GM21717 (cell line): Measurements from ENCODE around the gene GNAT1.

Experiments
- ATAC-seq: cut with Tn5 transposase; IDR thresholded peaks from one replicate; pipeline ENCODE4 v1.9.1; 2021; ENCODE audit warnings: mild to moderate bottlenecking, moderate library complexity; ENCODE audit not compliant: unreplicated experiment

The GNAT1 gene

GRCh38 chr3:50190936-50191660, at the start of gene GNAT1:
TSS of gene GNAT1 (plus strand) at chr3:50191610. CDS start at chr3:50191726, 116 bp downstream.
- no peak for ATAC-seq

GRCh38 chr3:50146316-50146901, 45.0 kb upstream of the GNAT1 start:
- ATAC-seq = no peak

- no peak for ATAC-seq
These were observed 44.4 kb upstream of the GNAT1 start for GRCh38 chr3:50147016-50147415.

- no peak for ATAC-seq
These were observed 44.0 kb upstream of the GNAT1 start for GRCh38 chr3:50147447-50147846.

- ATAC-seq = no peak
These were observed 43.5 kb upstream of the GNAT1 start for GRCh38 chr3:50147861-50148260.

GRCh38 chr3:50150404-50150750, 41.0 kb upstream of the GNAT1 start:
- no peak for ATAC-seq

GRCh38 chr3:50150863-50151686, 40.3 kb upstream of the GNAT1 start:
- ATAC-seq = no peak

- no peak for ATAC-seq
These were observed 39.7 kb upstream of the GNAT1 start for GRCh38 chr3:50151728-50152127.

GRCh38 chr3:50153782-50154475, 37.5 kb upstream of the GNAT1 start:
- ATAC-seq = no peak

- peak; percentile 2 for ATAC-seq
These were observed 37.0 kb upstream of the GNAT1 start for GRCh38 chr3:50154476-50154839.

GRCh38 chr3:50154840-50155490, 36.4 kb upstream of the GNAT1 start, which contains the start of gene SEMA3F:
TSS of gene SEMA3F (plus strand) at chr3:50155324. CDS start at chr3:50159623, 4,299 bp downstream.
- ATAC-seq = peak; percentile 70

GRCh38 chr3:50155491-50155878, 35.9 kb upstream of the GNAT1 start:
- no peak for ATAC-seq

GRCh38 chr3:50155891-50156290, 35.5 kb upstream of the GNAT1 start:
- no peak for ATAC-seq

GRCh38 chr3:50156549-50157493, 34.6 kb upstream of the GNAT1 start:
- ATAC-seq = no peak

GRCh38 chr3:50157827-50158529, 33.4 kb upstream of the GNAT1 start:
- no peak for ATAC-seq

- no peak for ATAC-seq
These were observed 32.8 kb upstream of the GNAT1 start for GRCh38 chr3:50158530-50159146.

- ATAC-seq = no peak
These were observed 30.8 kb upstream of the GNAT1 start for GRCh38 chr3:50160561-50160983.

- no peak for ATAC-seq
These were observed 30.1 kb upstream of the GNAT1 start for GRCh38 chr3:50161320-50161719.
